Measurements from ENCODE around the gene TEX35. TPM values are rescaled to one million over a fixed set of nuclear protein-coding genes. Genes with fewer than 3 reads are reported as not detected.

The TEX35 gene
- total RNA-seq, 1 experiment from 2014 or later, result not detected

DNA sequence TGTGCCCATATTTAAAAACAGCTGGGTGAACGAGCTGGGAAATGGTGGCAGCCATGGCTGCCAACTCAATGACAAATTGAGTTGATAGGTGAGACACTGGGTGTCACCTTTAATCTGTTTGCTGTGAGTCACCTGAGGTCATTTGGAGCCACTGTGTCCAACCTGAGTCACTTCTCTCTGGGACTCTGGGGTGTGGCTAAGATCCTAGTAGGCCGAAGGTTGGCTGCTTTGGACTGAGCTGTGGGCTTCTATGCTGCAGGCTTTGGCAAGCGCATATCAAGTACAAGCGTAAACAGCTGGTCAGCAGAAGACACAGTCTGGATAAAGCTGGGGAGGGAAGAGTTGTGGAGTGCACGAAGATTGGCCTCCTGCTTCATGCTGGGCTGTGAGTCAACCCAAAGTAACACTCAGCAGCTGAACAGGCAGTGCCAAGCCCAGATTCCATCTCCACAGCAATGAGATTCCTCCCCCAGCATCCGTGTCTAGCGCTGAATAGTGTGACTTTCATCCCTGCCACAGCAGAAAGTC is 24.0 kb downstream of the TEX35 start:
- H3K79me2 ChIP-seq (ENCODE audit: insufficient read depth, low read length), result no peaks in the 10 kb centered on the region
- ATAC-seq (peak; percentile 86), DNase-seq (ENCODE audit: low read depth, low spot score) (peak; percentile 93)
- no peaks in the 10 kb centered on the region for H3K9me2 ChIP-seq (ENCODE audit: insufficient read depth)
- no TSS peak for BruUV-seq (replicated peaks)
- intact Hi-C loops (cut with micrococcal nuclease), result loop anchor here (10.0 kb wide), 2 partner anchors 698 to 1058 kb away; partner anchors contain the start of gene TDRD5
- peaks cover 32 to 54% of the 10 kb centered on the region in 2 experiments for H3K4me1 ChIP-seq (ENCODE audit: control insufficient read depth in 1 of 2, insufficient read depth in 2 of 2, low read length in 2 of 2)
- CTCF ChIA-PET, result interaction anchor here (1.0 to 5.8 kb wide), 5 partner anchors 35 to 481 kb away, joined by 3 to 42 read pairs (median 6); no protein-coding TSS in a partner anchor
- no peaks in the 10 kb centered on the region for H3K9me3 ChIP-seq (ENCODE audit: control insufficient read depth in 1 of 2, insufficient read depth in 1 of 2, low read depth in 1 of 2, low read length in 2 of 2)
- peak overlapping the region; percentile 11 to 42 for H3K4me3 ChIP-seq (replicated peaks in 1 of 2; ENCODE audit: low read depth in 1 of 2, low read length in 2 of 2)
- peak overlapping the region; percentile 59 for H3K27ac ChIP-seq (ENCODE audit: low read depth, low read length)
- no peaks in the 10 kb centered on the region for H3K27me3 ChIP-seq (ENCODE audit: insufficient read depth, low read length)
- H3K36me3 ChIP-seq (ENCODE audit: control insufficient read depth in 1 of 2, insufficient read depth in 2 of 2, low read length in 2 of 2), result no peaks in the 10 kb centered on the region
- peak overlapping the region; percentile 69 for H3K4me2 ChIP-seq (ENCODE audit: low read length)
- POLR2A ChIA-PET, result interaction anchor here (0.5 to 0.8 kb wide), 2 partner anchors 371 to 481 kb away, joined by 3 to 5 read pairs; no protein-coding TSS in a partner anchor
- no peaks in the 10 kb centered on the region for H4K20me1 ChIP-seq (ENCODE audit: insufficient read depth)
- TF ChIP-seq POLR2AphosphoS5 (IDR thresholded peaks at IDR 0.05; ENCODE audit: low read depth, low read length) (peak; percentile 53), SIN3A (IDR thresholded peaks at IDR 0.05; ENCODE audit: low read depth) (peak; percentile 78), CEBPB (IDR thresholded peaks at IDR 0.05; ENCODE audit: low read depth) (no peak; the same call in 1 of the 2 replicates), FOSL1 (IDR thresholded peaks at IDR 0.05; ENCODE audit: low read depth) (peak; percentile 96), YY1 (IDR thresholded peaks at IDR 0.05; ENCODE audit: extremely low read depth, insufficient replicate concordance, low read depth, low read length) (peak; percentile 89), CBX3 (IDR thresholded peaks at IDR 0.05; ENCODE audit: low read depth) (peak; percentile 90), ELF1 (IDR thresholded peaks at IDR 0.05; ENCODE audit: borderline replicate concordance, low read depth) (no peak), JUND (IDR thresholded peaks at IDR 0.05) (peak; percentile 93), TCF7L2 (IDR thresholded peaks at IDR 0.05; ENCODE audit: borderline replicate concordance, extremely low read depth, insufficient read depth, insufficient read length) (peak; percentile 40), SP1 (IDR thresholded peaks at IDR 0.05; ENCODE audit: low read depth) (peak; percentile 85), MAX (IDR thresholded peaks at IDR 0.05) (peak; percentile 77)
- RAD21 ChIA-PET (ENCODE audit: low non-redundant PET in 1 of 2, low total read pairs in 2 of 2, uncharacterized antibody in 2 of 2, unreplicated experiment in 2 of 2), result no interaction called here
- H3K9ac ChIP-seq (ENCODE audit: low read length), result peak overlapping the region; percentile 43
- H2AFZ ChIP-seq (ENCODE audit: low read depth, low read length, poor library complexity, severe bottlenecking), result peak overlapping the region; percentile 81
